D721Med (cell line): ENCODE data around the gene AGPAT2.

Experiments
- DNase-seq: peaks from one replicate; pipeline ENCODE4 v3.0.0; 2011; ENCODE audit warnings: low spot score; ENCODE audit not compliant: insufficient read length
- FAIRE-seq: peaks from 2 replicates; lab custom pipeline; 2011; peaks lifted over from hg19 to GRCh38; lab: Jason Lieb, UNC
- TF ChIP-seq, protein P1 (sequence below): IDR thresholded peaks from 2 replicates; pipeline ENCODE4 v1.5.1; 2012; ENCODE audit warnings: mild to moderate bottlenecking, control low read depth; ENCODE audit not compliant: insufficient read depth; ENCODE audit errors: missing control alignments

The AGPAT2 gene

DNA sequence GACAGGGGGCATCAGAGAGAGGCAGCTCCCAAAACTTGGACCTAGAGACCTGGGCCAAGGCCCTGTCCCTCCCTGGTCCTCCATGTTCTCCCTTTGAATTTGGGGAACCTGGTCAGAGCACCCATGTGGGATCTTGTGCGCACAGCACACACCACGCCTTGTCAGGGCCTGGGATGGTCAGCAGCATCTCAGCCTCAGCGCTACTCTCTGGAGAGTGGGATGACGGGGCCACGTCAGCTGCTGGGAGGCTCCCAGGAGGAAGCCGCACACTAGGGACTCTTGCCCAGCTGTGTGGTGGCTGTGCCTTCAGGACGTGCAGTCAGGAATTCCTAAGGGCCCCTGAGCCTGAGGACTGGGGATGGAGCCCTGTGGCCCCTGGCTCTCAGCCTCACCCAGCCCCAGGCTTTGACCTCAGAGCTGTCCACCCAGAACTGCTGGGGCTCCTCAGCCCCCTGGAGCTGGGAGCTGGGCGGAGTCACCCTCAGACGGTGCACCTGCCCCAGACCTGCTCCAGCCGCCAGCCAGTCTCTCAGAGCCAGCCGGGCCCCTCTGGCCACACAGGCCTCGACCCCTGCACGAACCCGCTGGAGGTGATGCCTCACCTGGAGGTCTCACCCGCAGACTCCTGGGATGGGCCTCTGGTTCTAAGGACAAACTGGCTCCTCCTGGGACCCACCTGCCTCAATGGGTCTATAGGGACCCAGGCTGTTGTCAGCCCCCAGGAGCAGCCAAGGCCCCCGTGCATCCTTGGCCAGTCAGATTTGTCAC lies 62.9 kb downstream of the AGPAT2 start:
- no peak for FAIRE-seq
- TF ChIP-seq, protein P1, sequence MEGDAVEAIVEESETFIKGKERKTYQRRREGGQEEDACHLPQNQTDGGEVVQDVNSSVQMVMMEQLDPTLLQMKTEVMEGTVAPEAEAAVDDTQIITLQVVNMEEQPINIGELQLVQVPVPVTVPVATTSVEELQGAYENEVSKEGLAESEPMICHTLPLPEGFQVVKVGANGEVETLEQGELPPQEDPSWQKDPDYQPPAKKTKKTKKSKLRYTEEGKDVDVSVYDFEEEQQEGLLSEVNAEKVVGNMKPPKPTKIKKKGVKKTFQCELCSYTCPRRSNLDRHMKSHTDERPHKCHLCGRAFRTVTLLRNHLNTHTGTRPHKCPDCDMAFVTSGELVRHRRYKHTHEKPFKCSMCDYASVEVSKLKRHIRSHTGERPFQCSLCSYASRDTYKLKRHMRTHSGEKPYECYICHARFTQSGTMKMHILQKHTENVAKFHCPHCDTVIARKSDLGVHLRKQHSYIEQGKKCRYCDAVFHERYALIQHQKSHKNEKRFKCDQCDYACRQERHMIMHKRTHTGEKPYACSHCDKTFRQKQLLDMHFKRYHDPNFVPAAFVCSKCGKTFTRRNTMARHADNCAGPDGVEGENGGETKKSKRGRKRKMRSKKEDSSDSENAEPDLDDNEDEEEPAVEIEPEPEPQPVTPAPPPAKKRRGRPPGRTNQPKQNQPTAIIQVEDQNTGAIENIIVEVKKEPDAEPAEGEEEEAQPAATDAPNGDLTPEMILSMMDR: no peak
- no peak for DNase-seq

DNA sequence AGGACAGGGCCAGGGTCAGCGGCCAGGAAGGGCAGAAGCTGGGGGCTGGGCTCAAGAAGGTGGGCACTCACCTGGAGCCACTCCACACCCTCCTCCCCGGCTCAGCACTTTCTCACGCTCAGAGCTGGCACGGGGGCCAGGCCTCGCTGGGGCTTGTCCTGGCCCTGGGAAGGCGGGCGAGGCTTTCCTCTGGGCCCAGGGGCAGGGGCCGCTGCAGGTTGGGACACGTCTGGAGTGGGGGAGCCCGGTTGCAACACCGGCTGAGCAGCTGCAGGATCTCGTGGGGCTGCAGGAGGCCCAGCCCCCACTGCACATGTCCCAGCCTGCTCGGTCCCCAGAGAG lies 63.4 kb downstream of the AGPAT2 start:
- DNase-seq: no peak
- TF ChIP-seq, protein P1: no peak
- FAIRE-seq: no peak
